HEK293T (cell line): ENCODE measurements around the gene SCN1A.

Source experiments
- ARNT ChIP-seq: fragments of 450-650 bp; IDR thresholded peaks from 2 replicates; pipeline ENCODE4 v1.6.1; 2017; ENCODE audit warnings: mild to moderate bottlenecking
- BHLHE40 ChIP-seq: fragments of 450-650 bp; IDR thresholded peaks from 2 replicates; pipeline ENCODE4 v1.6.1; 2016; ENCODE audit warnings: mild to moderate bottlenecking, moderate library complexity, borderline replicate concordance
- FOXK2 ChIP-seq: fragments of 450-650 bp; IDR thresholded peaks from 2 replicates; pipeline ENCODE4 v1.6.1; 2016; ENCODE audit warnings: mild to moderate bottlenecking
- HDGF ChIP-seq: fragments of 450-650 bp; IDR thresholded peaks from 2 replicates; pipeline ENCODE4 v1.6.1; 2017; ENCODE audit warnings: antibody characterized with exemption, borderline replicate concordance
- L3MBTL2 ChIP-seq: fragments of 450-650 bp; conservative IDR thresholded peaks from 2 replicates; pipeline ENCODE4 v1.6.1; 2016; ENCODE audit warnings: mild to moderate bottlenecking
- NFRKB ChIP-seq: fragments of 450-650 bp; IDR thresholded peaks from 2 replicates; pipeline ENCODE4 v1.6.1; 2016; ENCODE audit warnings: mild to moderate bottlenecking, moderate library complexity
- SP1 ChIP-seq: fragments of 450-650 bp; IDR thresholded peaks from 2 replicates; pipeline ENCODE4 v1.6.1; 2017
- SUZ12 ChIP-seq: fragments of 450-650 bp; IDR thresholded peaks from 2 replicates; pipeline ENCODE4 v1.6.1; 2016; ENCODE audit warnings: mild to moderate bottlenecking
- TARDBP ChIP-seq: fragments of 450-650 bp; IDR thresholded peaks from 2 replicates; pipeline ENCODE4 v1.6.1; 2016

DNA sequence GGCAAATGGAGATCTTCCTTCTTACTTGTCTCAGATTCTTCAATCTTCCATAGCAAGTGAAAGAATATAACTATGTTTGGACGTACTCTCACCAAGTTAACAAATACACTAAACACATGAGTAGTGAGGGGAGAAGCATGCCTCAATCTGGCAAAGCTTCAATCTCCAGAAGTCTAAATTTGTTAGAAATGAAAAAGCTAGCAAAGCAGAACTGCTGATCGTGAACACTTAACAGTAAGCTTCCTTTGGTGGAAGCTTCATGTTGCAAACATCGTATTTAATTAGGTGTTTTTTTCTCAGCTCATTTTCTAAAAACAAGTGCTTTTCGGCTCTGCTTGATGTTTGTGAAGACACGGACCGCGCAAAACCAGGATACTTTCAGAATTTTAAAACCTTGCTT lies 12.7 kb upstream of the SCN1A start:
- TF ChIP-seq NFRKB (no peak), SP1 (no peak), TARDBP (no peak), BHLHE40 (no peak), SUZ12 (no peak), FOXK2 (no peak), L3MBTL2 (no peak), ARNT (no peak), HDGF (no peak)
